ENCODE data around the gene EGFR.

GRCh38 chr7:55251911-55252310 is 233.1 kb downstream of the EGFR start:
- TF ChIP-seq CTCF (IDR thresholded peaks at IDR 0.05) (no peak), POLR2AphosphoS5 (IDR thresholded peaks at IDR 0.05) (no peak)

Data from breast epithelium (tissue), 3 donors.